HG03575 (cell line): ENCODE measurements around the gene GATB.

Experiments used
- ATAC-seq: cut with Tn5 transposase; IDR thresholded peaks from one replicate; pipeline ENCODE4 v1.9.1; 2021; ENCODE audit not compliant: unreplicated experiment, insufficient number of reproducible peaks, low FRiP score; ENCODE audit errors: extremely low read depth

Gene GATB

DNA sequence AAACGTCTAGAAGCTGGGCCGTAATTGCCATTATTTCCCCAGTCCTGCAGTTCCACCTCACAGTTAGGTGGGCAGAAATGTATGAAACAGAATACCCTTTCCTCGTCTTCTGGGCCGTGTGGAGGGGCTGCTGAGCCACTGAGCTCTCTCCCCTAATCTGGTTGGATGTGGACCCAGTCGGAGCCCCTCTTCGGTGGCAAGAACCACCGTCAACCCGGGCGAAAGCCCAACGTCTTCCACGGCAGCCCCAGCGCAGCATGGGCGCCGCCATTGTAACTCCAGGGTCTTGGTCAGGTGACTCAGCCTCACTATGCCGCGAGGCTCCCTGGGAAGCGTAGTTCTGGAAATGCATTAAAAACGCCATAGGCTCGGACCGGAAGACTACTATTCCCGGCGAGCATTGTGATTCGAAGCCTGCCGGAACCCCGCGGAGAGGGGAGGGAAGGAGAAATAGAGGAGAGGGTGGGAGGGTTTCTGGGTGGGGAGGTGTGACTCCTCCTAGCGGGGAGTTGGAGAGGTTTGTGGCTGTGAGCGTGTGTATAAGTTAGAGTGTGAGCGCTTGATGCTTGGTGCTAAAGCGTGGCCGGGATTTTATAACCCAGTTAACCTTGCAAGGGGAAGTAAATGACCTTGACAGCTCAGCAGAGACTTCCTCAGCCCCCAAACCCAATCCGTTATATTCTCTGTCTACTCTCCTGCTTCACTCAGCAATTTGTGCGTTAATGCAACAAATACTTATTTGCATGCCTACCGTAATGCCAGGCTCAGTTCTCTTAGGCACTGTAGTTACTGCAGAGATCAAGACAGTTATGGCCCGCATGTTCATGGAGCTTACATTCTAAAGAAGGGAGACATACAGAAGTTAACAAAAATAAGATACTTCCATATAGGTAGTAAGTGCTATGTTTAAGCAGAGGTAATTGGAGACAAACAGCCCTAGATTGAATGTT is at the start of gene GATB:
GATB (minus strand) TSS at position 296 of the 950 bp plus-strand sequence; CDS start at position 271, 25 bp downstream.
- peak; percentile 99 for ATAC-seq

DNA sequence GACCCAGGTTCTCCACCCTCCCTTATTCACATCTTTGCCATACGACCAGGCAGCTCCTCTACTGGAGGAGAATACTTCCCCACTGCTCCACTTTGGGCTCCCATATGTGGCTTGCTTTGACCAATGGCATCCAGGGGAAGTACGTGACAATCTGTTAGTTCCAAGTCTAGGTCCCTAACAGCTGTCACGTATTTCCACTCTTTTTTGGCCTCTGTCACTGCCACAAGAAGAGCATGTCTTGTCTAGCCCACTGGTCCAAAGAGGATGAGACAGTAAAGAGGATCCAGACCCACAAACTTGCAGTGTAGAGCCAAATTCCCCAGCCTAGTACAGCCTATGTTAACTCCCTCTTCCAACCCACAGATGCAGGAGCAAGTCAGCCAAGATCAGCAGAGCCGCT is 49.7 kb upstream of the GATB start:
- no peak for ATAC-seq

GRCh38 chr4:151809716-151810115 is 48.9 kb upstream of the GATB start:
- ATAC-seq: no peak

DNA sequence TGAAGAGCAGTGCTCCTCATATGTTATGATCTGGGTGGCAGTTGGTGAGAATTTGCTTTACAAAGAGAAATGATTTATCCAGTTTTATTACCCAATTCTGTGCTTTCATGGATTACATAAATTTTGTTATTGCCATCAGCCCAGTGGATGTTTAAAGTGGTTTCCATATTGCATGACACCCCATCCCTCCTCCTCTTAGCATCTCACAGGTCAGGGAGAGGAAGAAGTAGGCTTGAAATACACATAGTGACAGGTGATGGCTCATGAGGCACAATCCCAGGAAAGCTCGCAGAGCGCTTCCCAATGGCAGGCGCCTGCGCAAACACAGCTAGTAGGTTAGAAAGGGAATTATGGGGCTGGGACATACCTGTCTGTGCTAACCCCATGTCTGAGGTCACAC is 47.7 kb upstream of the GATB start:
- ATAC-seq: no peak

- no peak for ATAC-seq
Observed at GRCh38 chr4:151808120-151808529, 47.3 kb upstream of the GATB start.

DNA sequence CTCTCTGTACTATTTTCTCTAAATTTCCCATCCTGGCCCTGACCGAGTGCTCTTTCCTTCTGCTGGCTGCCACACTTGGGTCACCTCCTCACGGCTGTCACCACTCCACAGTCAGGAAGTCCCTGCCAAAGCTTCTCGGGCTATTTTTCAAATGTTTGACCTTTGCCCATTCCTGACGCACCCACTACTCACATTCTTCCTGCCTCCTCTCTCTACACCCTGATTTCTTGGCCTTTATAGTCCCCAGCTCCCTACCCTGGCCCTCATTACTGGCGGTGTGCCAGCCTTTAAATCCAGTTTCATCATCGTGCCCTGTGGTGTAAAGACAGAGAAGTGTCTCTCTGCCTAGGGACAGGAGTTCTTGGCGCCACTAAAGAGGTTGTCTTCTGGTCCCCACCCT is 46.4 kb upstream of the GATB start:
- no peak for ATAC-seq

DNA sequence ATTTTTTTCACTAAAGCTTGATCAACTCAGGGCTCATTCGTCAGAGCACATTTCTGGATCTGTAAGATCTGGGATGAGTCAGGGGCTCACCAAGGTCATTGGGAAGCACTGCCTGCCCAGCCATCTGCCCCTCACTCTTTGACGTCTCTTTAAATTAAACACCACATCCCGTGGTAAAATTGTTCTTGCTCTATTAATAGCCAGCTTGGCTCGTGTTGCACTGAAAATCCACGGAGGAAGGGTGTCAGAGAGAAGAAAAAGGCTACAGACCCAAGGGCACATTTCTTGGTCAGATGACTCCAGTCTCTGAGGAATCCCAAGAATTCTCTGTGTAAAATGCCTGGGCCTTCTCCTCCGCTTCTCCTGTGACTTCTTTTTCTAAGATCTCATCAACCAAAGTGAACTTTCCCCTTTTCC is 45.7 kb upstream of the GATB start:
- no peak for ATAC-seq

GRCh38 chr4:151804821-151805220 is 44.0 kb upstream of the GATB start:
- no peak for ATAC-seq

DNA sequence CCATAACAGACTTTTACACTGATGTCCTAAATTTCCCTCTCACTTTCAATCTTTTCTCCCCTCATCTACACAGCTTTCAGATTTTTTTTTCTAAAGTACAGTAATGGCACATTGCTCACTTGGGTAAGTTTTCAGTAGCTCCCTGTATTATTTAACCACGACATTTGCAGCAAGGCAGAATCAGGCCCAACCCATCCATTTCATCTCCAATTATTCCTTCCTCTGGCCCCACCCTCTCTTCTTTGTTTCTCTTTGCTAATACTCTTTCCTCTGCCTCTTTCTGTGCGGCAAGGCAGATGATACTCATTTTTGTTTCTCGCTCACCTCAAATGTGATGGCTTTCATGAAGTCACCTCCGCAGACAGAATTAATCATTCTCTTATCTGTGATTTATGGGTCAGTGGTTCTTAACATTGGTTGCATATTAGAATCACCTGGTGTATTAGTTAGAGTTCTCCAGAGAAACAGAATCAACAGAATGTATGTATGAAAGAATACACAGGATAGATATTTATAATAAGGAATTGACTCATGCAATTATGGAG is 43.4 kb upstream of the GATB start:
- ATAC-seq: no peak

DNA sequence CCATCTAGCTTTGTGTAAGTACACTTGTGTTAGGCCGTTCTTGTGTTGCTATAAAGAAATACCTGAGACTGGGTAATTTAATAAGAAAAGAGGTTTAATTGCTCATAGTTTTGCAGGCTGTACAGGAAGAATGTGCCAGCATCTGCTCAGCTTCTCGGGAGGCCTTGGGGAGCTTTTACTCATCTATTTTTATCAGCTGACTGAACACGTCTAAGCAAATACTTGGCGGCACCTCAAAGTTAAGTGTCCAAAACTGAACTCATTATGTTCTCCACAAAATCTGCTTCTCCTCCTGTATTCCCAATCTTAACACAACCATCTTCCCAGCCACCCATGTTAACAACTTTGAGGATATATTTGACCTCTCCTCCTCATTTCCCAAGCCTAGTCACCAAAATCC is 42.4 kb upstream of the GATB start:
- no peak for ATAC-seq

- ATAC-seq: no peak
Observed at GRCh38 chr4:151801547-151802516, 41.0 kb upstream of the GATB start.

GRCh38 chr4:151799417-151800012 is 38.7 kb upstream of the GATB start:
- ATAC-seq: no peak

DNA sequence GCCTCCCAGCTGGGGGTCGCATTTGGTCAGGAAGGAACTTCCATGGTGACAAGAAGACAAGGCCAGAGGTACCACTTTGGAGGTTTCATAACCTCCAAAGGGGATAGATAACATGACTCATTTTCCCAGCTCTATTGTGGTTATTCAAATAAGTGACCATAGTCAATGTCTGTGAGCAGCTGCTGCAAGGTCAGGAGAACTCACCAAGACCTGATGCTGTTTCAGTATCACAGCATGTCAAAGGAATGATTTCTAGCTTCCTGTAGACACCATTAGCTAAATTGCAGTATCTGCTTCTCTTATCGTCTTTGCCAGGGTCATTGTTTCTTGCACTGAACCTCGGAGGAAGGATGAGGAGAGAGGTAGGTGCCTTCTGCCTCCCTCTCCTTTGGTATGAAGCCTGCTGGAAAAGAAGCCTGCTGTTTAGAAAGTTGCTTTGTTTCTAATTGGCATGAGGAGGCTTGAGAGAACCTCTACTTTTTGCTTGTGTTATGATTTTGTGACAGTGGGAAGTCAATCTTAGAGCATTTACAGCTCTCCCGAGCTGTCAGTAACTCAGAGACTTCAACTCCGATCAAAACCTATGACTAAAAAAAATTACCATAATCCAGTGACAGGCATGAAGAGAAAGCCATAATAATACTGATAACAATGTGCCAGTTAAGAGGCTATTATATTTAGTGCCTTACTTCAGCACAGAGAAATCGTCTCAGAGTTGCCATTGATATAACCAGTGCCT is 38.0 kb upstream of the GATB start:
- ATAC-seq: peak; percentile 88

DNA sequence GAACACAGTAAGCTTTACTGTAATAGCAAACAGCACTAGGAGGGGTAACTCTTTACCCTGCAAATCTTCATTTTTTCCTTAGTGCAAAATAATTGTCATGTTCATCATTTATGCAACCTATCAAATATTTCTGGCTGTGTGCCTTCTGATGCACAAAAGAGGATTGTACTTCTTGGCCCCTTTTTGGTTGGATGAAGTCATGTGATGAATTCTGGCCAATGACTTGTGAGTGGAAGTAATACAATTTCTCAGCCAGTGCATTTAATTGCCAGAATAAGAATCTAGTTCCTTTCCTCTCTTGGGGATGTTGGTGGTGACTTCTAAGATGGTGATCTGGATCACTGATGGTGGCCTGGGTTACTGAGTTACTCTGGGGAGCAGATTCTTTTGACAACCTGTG is 37.0 kb upstream of the GATB start:
- ATAC-seq: no peak

GRCh38 chr4:151797131-151797530 is 36.3 kb upstream of the GATB start:
- no peak for ATAC-seq

- ATAC-seq: no peak
Observed at GRCh38 chr4:151796106-151796505, 35.3 kb upstream of the GATB start.

GRCh38 chr4:151792995-151793394 is 32.2 kb upstream of the GATB start:
- no peak for ATAC-seq

DNA sequence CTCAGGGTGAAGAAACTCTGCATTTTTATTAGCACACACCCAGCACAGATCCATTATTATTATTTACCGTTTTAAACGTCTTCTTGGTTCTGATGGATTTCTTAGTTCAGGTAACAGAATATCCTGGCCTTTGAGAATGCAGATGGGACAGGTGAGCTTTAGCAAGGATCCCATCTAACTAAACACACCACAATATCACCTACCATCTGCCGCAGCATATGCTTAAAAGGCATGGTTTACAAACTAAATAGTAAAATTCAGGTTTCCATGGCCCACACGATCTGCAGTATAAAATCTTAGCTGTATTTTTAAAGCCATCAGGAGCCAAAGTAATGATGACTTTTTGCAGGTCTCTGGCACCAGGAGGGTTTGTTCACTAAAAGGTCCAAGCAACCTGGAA is 31.7 kb upstream of the GATB start:
- ATAC-seq: no peak
